H54 (cell line): ENCODE results near the gene AFG1L.
"Not testable (repeated sequence)": the region's sequence is repeated elsewhere in the genome, so short reads cannot be mapped to it uniquely, and the experiment has no call there.

Source experiments
- DNase-seq: peaks from one replicate; pipeline ENCODE4 v3.0.0; 2011; ENCODE audit warnings: low spot score, mixed read lengths; ENCODE audit not compliant: insufficient read length
- FAIRE-seq: peaks from 3 replicates; lab custom pipeline; 2011; peaks lifted over from hg19 to GRCh38; lab: Jason Lieb, UNC
- POLR2A ChIP-seq: IDR thresholded peaks from 2 replicates; pipeline ENCODE4 v1.6.1; 2011; ENCODE audit warnings: low read depth, mild to moderate bottlenecking, low read length

The AFG1L gene

DNA sequence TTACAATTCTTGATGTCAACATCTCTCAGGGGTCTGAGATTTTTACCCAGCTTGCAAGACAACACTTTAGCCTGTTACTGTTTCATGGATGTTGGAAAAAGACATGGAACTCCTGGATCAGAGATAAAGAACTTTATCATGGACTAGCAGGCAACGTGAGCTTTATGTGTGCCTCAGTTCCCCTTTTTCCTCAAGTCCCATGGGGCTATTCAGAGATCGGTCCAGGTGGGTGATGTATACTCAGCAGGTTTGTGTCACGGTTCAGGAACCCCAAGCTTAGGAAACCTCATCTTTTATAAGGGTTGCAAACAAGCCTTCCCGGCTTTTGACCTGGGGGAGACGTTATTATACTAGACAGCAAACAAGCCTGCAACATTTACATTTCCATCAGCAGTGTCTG lies 15.0 kb downstream of the AFG1L start:
- TF ChIP-seq POLR2A = no peak
- no peak for FAIRE-seq
- DNase-seq = no peak

DNA sequence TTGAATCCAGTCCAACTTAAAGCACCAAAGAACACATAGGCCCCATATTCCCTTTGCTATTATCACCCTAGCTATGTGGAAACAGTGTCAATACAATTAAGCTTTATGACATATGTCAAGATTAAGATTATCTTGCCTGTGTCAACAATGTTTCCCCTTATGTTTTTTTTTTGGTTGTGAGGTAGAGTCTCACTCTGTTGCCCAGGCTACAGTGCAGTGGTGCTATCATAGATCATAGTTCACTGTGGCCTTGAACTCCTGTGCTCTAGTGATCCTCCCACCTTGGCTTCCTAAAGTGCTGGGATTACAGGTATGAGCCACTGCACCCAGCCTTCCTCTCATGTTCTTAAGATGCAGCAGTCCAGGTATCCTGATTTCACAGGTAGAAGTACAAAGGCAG lies 17.8 kb downstream of the AFG1L start:
- no peak for DNase-seq
- no peak for FAIRE-seq
- no peak for TF ChIP-seq POLR2A

GRCh38 chr6:108321253-108321747 lies 26.4 kb downstream of the AFG1L start:
- DNase-seq (no peak), FAIRE-seq (no peak)
- no peak for TF ChIP-seq POLR2A

DNA sequence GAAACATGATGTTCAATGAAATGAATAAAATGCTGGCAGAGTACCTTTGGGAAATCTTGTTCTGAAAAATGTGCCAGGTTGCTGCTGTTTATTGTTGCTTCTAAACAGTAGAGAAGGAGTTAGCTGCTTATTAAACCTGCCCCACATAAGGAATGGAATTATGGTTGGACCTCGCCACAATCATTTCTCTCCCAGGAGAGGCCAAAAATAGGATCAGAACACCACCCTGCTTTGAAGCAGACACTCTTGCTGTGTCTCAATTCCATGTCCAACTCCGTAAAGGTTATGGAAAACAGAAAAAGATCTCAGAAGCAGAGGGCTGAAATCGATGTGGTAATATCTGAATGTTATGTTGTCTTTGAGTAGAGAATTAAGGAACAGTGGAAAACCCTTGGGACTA lies 27.9 kb downstream of the AFG1L start:
- DNase-seq (no peak), FAIRE-seq (no peak)
- no peak for TF ChIP-seq POLR2A

DNA sequence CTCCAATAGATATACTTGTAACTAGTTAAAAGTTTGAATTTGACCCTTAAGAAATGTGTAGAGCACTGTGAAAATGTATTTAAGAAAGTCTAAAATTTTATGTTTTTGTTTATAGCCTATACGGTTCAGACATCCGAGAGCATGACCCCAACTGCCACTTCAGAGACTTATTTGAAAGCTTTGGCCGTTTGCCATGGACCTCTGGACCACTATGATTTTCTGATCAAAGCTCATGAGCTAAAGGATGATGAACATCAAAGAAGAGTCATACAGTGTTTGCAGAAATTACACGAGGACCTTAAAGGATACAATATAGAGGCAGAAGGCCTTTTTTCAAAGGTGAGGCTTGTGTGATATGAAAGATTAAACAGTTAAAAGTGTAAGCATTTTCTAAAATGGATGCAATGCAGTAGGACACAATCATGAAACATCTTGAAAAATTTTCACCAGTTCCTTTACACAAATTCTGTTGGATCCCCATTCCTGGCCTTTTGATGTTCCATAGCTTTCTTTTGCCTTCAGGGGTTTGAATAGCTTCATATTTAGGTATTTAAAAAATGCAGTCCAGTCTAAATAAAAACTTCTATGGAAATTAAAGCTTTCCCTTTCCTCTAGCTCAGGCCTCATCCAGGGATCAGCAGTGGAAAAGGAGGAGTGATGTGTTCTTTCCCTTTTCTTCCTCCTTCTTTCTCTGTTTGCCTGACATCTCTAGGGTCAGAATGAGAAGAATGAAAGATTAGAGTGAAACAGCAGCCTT lies 29.0 kb downstream of the AFG1L start:
- no peak for TF ChIP-seq POLR2A
- FAIRE-seq (no peak), DNase-seq (no peak)

DNA sequence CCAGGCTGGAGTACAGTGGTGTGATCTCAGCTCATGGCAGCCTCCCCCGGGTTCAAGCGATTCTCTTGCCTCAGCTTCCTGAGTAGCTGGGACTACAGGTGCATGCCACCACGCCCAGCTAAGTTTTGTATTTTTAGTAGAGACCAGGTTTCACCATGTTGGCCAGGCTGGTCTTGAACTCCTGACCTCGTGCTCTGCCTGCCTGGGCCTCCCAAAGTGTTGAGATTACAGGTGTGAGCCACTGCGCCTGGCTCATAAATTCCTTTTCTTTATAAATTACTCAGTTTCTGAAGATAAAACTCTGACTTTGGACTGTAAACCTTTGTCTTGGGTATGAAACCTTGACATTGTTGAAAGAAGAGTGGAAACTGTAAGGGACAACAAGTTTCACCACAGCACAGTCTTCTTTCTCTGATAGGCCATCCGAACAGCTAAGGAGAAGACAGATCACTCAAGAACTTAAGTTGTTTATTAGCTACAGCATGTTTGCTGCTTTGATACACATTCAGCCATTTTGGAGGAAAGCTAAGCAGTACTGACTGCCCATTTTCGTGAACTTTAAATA lies 35.4 kb downstream of the AFG1L start:
- not testable (repeated sequence) for FAIRE-seq, DNase-seq

- DNase-seq = no peak
- FAIRE-seq = no peak
- TF ChIP-seq POLR2A = no peak
Measured at GRCh38 chr6:108330806-108331205, 36.0 kb downstream of the AFG1L start.

DNA sequence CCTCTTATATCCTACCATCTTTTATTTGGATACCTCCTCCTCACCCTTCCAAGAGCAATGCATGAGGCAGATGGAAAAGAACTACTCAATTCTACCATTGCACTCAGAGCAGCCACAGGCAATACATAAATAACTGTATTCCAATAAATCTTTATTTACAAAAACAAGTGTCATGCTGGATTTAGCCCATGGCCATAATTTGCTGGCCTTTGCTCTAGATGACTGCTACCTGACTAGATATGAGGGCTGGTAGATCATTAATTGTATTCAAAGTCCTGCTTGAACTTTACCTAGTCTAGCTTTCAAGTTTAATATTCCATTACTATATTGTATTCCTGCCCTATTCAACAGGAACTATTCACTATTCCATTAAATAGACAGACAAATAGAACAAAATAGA lies 37.1 kb downstream of the AFG1L start:
- no peak for TF ChIP-seq POLR2A
- DNase-seq = no peak
- FAIRE-seq = no peak

DNA sequence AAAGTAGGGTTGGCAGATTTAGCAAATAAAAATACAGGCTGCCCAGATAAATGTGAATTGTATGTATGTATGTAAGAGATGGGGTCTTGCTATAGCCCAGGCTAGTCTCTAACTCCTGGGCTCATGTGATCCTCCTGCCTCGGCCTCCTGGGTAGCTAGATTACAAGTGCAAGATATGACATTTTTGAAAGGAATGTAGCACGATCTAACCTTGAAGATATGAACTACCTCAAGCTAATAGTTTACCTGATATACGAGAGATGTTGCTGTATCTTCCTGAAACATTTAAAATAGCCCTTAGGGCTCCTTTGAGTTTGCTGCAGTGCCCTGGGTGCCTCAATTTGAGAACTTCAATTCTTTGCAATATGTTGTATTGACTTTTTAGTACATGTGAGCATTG lies 42.1 kb downstream of the AFG1L start:
- TF ChIP-seq POLR2A = no peak
- FAIRE-seq = no peak
- DNase-seq = no peak

DNA sequence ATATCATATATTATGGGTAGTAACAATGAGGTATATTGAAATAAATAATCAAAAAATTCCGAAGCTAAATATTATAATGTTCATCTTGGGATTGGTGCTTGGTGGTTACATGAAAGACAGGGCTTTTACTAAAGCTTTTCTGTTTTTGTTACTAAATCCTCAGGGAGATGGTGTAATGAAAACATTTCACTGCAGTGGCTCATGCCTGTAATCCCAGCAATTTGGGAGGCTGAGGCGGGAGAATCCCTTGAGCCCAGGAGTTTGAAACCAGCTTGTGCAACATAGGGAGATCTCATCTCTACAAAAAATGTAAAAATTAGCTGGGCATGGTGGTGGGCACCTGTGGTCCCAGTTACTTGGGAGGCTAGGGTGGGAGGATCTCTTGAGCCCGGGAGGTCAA lies 42.9 kb downstream of the AFG1L start:
- DNase-seq (no peak), FAIRE-seq (no peak)
- TF ChIP-seq POLR2A = no peak

GRCh38 chr6:108341372-108341771 lies 46.5 kb downstream of the AFG1L start:
- FAIRE-seq (no peak), DNase-seq (no peak)

GRCh38 chr6:108343894-108344293 lies 49.0 kb downstream of the AFG1L start:
- no peak for TF ChIP-seq POLR2A
- DNase-seq = no peak
- no peak for FAIRE-seq

More at GRCh38 chr6:108341372-108341771, 46.5 kb downstream of the AFG1L start:
- no peak for TF ChIP-seq POLR2A

DNA sequence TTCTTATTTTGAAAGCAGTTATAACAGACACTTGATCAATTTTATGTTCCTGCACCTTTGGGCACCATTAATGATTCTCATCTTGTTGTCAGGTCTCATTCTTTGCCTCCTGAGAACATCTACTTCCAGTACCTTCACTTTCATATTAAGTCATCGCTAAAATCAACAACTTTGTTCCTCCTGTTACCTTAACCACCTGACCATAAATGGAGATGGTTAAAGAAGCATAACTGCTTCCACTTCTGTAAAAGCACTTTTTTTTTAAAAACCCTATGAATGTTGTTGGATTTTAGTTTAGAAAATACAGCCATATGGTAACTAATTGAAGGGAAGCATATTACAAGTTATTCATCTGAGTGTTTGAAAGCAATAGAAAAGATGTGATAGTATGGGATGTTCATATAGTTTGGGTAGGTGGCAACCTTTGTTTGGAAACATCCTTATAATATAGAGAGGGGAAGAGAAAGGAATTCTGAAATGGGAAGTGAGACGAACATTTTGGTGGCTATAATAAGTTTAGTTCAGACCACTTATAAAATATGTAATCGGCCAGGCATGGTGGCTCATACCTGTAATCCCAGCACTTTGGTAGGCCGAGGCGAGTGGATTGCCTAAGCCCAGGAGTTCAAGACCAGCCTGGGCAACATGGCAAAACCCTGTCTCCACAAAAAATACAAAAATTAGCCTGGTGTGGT lies 53.9 kb downstream of the AFG1L start:
- TF ChIP-seq POLR2A = no peak
- DNase-seq (no peak), FAIRE-seq (no peak)

DNA sequence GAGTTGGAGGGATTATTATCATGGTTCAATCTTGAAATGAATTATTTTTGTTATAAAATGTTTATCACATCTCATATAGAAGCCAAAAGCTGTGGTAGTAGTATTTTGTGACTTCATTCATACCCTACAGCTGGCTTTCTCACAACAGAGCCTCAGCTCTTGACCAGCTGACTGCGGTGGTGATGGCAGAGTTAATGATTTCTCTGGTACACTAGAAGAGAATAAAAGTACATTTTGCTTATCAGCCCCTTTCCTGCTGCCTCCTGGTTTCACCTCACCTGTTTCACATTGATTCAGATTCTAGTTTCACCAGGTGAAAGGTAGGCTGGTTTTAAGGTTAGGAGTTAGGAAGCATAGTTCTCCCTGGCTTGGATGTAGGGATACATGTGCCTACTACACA lies 55.7 kb downstream of the AFG1L start:
- FAIRE-seq = no peak
- TF ChIP-seq POLR2A = no peak
- DNase-seq = no peak
